HG02642 (cell line): ENCODE data around the gene ISM2.

Source experiments
- ATAC-seq: cut with Tn5 transposase; IDR thresholded peaks from one replicate; pipeline ENCODE4 v1.9.1; 2021; ENCODE audit warnings: mild to moderate bottlenecking; ENCODE audit not compliant: unreplicated experiment, poor library complexity

The ISM2 gene

GRCh38 chr14:77470224-77470870, 28.3 kb downstream of the ISM2 start:
- ATAC-seq = no peak

DNA sequence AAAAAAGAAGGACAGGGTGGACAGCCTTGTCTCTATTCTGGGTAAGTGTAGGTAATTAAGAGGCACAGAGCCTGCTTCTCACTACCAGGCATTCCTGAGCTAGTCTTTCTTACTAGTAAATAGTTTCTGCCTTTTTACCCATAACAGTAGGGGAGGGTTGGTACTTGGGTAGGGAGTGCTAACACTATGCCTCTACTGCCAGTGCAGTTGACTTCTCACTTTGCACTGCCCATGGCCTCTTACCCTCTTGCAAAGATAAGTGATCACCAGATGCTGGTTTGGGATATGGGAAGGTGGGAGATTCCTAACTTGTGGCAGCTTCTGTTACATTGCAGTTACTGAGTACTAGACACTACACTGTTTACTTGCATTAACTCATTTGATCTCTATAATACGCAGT, 29.1 kb downstream of the ISM2 start:
- no peak for ATAC-seq

GRCh38 chr14:77469067-77469505, 29.5 kb downstream of the ISM2 start:
- no peak for ATAC-seq

- no peak for ATAC-seq
These were observed 30.8 kb downstream of the ISM2 start for GRCh38 chr14:77467801-77468200.

GRCh38 chr14:77459072-77459723, 39.4 kb downstream of the ISM2 start:
- no peak for ATAC-seq

DNA sequence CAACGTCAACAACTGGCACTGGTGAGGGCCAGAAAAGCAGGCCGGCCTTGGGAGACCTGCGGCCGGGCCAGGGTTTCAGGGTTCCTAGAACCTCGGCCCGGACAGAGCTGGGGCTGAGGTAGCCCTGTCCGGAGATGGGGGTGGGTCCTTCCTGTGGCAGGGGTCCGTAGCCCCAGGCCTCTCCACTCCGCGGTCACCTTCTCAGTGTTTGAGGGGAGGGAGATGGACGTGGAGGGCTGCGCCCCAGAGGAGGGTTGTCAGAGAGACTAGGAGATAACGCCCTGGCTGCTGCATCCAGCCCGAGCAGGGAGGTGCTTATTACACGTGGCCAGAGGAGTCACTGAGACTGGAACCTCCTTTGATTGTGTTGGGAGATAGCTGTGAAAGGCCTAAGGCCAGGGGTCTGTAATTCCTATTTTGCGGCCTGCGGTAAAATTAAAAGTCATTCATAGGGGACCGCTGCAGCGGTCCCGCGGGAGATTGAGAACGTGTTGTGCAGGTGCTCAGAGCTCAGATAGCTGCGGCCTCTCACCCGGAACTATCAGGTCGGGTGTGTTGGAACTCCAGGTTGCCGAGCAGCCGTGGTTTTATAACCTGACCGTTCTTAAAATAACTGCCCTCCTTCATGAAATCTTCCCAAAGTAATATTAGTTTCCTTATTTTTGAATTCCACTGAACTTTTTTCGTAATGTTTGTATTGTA, 40.2 kb downstream of the ISM2 start:
- ATAC-seq = peak; percentile 24

DNA sequence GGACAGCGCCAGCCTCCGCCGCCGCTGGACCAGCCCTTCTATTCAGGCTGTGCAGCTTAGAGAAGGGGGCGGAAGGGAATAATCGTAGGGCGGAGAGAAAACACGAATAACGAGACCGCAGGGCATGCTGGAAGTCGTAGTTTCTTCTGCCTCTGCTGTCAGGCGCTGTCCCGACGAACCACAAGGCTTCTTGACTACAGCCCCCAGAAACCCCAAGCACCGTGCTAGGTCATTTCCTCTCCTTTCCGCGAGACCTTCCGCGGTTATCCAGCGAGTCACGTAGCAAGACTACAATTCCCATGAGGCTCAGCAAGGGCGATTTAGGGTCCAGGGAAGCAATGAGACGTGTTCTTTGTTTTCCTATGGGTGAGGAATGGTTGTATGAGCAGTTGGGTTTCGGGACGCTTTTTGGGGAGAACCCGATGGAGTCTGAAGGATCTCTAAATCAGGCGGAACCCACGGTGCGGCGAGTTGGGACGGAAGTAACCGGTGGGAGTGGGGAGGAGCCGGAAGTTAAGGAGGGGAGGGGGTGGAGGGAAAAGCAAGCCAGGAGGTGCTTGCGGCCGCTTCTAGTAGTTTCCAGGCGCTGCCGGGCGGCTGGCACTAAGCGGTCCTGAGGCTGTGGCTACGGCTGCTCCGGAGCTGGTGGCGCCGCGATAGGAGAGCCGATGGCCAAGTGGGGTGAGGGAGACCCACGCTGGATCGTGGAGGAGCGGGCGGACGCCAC, 40.9 kb downstream of the ISM2 start, which contains the start of the genes AHSA1 and VIPAS39:
Gene AHSA1 (plus strand): TSS at position 572 of the 727 bp plus-strand sequence. CDS start 97 bp downstream, at position 669.
Gene VIPAS39 (minus strand): TSS at position 80 of the 727 bp plus-strand sequence. CDS start 3,499 bp downstream, outside the sequence.
- ATAC-seq = peak; percentile 90

DNA sequence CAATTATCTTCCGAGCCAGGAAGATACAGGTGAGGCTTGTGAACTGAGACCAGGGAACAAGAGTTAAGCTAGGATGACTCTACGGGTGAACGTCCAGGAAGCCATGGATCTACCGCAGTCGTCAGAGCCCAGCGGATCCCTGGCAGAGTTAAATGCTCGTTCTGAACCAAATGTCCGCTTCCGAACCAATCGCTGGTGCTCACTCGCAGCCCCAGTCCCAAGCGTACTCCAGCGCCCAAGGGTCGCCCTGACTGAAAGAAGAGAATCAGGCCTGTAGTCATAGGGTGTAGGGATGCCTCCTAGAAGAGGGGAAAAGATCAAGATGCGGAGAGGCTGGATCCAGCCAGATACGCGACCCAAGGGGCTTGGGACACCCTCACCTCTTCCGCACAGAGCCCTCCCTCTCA, 41.5 kb downstream of the ISM2 start:
- no peak for ATAC-seq

DNA sequence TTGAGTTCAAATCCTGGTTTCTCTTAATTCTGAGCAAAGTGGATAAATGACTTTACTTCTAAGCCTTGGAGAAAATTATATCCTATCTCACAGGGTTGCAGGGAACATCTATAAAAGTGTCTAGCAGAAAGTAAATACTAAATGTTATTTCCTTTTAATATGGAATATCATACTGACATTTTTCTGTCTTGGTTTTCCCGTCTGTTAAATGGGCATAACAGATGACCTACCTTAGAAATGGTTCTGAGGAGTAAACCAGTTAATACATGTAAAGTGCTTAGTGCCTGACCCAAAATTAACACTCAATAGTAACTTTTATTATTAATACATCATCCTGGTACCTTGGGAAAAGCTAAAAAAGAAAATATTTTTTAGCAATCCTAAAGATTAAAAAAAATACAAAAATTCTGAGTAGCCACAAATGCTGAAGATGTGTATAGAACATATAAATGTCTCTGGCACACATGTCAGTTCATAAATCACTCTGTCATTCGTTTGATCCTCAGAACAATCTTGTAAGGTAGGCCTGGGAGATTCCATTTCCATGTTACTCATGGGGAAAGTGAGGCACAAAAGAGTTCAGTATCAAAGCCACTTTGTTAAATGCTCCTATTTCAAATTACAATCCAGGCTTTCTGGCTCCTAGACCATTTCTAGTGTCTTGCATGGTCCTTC, 42.5 kb downstream of the ISM2 start:
- no peak for ATAC-seq

GRCh38 chr14:77442196-77442595, 56.4 kb downstream of the ISM2 start:
- no peak for ATAC-seq

DNA sequence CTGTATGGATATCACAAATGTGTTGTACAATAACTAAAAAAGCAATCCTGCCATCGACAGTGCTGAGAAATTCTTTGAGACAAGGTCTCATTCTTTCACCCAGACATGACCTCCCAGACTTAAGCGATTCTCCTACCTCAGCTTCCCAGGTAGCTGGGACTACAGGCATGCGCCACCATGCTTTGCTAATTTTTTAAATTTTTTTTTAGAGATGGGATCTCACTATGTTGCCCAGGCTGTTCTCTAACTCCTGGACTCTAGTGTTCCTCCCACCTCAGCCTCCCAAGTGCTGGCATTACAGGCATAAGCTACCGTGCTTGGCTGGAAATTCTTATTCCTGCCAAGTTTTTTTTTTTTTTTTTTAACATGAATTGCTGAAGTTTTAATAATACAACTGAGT, 58.8 kb downstream of the ISM2 start:
- no peak for ATAC-seq

DNA sequence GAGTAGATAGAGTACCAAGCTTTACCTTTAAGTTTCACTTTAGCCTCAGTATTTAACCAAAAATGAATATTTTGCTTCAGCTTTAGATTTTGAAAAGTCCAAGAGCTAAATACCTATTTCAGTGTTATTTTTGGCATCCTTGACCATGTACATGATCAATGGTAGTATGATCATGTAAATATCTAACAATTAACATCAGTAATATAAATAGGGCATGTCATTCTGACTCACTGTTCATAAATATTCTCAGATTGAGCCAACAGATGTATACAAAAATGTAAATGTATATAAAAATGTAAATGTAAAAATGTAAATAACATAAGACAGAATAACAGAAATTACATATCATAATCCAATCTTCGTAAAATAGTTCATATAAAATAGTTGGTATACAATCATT, 60.0 kb downstream of the ISM2 start:
- ATAC-seq = no peak

DNA sequence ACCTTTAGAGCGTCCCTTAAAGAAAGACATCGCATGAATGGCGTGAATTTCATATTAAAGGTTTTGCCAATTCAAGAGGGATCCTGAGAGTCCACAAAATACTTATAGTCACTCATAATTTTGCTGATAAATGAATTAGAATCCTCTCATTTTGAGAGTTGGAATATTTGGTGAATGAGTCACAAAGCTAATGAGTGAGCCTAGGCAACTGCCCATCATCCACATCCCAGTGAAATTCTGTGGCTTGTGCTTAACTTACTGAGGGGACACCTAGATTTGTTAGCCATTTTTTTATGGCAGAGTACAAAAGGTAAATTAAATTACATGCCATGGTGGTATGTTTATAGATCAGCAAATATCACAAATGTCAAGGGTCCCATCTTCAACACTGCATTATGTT, 62.6 kb downstream of the ISM2 start:
- no peak for ATAC-seq

GRCh38 chr14:77426396-77426795, 72.2 kb downstream of the ISM2 start:
- ATAC-seq = no peak

DNA sequence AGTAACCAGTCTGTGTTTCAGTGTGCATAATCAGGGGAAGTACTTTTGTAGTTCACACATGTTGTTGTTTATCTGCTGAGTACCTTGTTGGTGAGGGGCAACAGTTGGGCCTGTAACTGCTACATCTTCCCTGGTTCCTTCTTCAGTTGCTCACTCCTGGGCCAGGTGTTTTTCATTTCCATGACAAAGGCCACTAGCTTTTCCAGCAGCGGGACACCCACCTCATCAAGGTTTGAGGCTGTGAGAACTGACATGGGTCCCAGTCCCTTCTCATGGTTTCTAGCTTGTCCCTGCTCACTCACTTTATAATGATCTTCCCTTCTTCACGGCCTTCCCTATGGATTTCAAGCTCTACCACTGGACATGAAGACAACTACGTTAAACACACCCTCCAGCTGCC, 73.8 kb downstream of the ISM2 start:
- no peak for ATAC-seq
